Measurements from ENCODE around the gene PICALM. TPM values are rescaled to one million over a fixed set of nuclear protein-coding genes. Genes with fewer than 3 reads are reported as not detected.

Gene PICALM
- total and polyA plus RNA-seq, 4 donors, result 19.3 to 317 (median 108) TPM

DNA sequence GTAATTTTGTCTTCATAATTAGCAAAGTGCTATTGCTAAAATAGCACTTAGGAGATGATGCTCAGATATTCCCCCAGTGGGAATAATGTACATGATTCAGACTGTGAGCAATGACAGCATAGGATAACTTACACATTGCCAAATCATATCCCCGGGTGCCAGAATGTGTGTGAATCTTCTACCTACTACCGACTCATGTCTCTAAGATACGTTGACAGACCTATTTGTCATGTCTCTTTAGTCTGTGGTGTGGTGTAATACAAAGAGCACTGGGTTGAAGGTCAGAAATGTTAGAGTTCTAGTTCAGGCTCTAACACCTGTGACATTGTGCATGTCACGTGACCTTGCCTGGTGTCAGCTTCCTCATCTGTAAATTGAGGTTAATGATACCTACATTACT lies 31.0 kb upstream of the PICALM start:
- Histone ChIP-seq H3K9ac (ENCODE audit: low read depth in 1 of 2, low read length in 2 of 2) (no peak overlapping the region), H3K9me3 (ENCODE audit: control insufficient read depth in 4 of 4, low read length in 3 of 4) (no peaks in the 10 kb centered on the region), H3K27me3 (ENCODE audit: control insufficient read depth in 4 of 4, insufficient read depth in 4 of 4, low read length in 3 of 4) (no peaks in the 10 kb centered on the region), H3K4me1 (ENCODE audit: control insufficient read depth in 4 of 4, insufficient read depth in 4 of 4, low read length in 3 of 4) (peaks cover 0 to 22% (median 10%) of the 10 kb centered on the region in 4 donors), H3K36me3 (ENCODE audit: control insufficient read depth in 4 of 4, insufficient read depth in 3 of 4, low read depth in 1 of 4, low read length in 3 of 4) (no peaks in the 10 kb centered on the region), H3K4me3 (ENCODE audit: low read depth in 1 of 3, low read length in 3 of 3) (no peak overlapping the region), H3K27ac (ENCODE audit: low read depth in 1 of 2, low read length in 2 of 2) (peak overlapping the region; percentile 38 to 49)
- no peak for DNase-seq (ENCODE audit: low spot score)
- TF ChIP-seq RAD21 (IDR thresholded peaks at IDR 0.05), result peak; percentile 18 to 25
- TF ChIP-seq EGR1 (IDR thresholded peaks at IDR 0.05; ENCODE audit: low read depth in 2 of 2), result no peak
- peak in 1 of 2 donors; percentile 41 for TF ChIP-seq JUND (IDR thresholded peaks at IDR 0.05)
- TF ChIP-seq FOXA1 (IDR thresholded peaks at IDR 0.05), result no peak
- TF ChIP-seq TAF1 (conservative IDR thresholded peaks at IDR 0.05), result no peak
- peak; percentile 79 for TF ChIP-seq SP1 (IDR thresholded peaks at IDR 0.05)
- TF ChIP-seq ATF3 (IDR thresholded peaks at IDR 0.05), result no peak
- TF ChIP-seq, protein P1, sequence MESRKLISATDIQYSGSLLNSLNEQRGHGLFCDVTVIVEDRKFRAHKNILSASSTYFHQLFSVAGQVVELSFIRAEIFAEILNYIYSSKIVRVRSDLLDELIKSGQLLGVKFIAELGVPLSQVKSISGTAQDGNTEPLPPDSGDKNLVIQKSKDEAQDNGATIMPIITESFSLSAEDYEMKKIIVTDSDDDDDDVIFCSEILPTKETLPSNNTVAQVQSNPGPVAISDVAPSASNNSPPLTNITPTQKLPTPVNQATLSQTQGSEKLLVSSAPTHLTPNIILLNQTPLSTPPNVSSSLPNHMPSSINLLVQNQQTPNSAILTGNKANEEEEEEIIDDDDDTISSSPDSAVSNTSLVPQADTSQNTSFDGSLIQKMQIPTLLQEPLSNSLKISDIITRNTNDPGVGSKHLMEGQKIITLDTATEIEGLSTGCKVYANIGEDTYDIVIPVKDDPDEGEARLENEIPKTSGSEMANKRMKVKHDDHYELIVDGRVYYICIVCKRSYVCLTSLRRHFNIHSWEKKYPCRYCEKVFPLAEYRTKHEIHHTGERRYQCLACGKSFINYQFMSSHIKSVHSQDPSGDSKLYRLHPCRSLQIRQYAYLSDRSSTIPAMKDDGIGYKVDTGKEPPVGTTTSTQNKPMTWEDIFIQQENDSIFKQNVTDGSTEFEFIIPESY (IDR thresholded peaks at IDR 0.05), result peak; percentile 17
- peak; percentile 78 to 82 for TF ChIP-seq HNF4A (conservative IDR thresholded peaks at IDR 0.05)
- TF ChIP-seq REST (IDR thresholded peaks at IDR 0.05), result peak; percentile 44
- TF ChIP-seq CTCF (IDR thresholded peaks at IDR 0.05; ENCODE audit: low read depth, low read length, missing input control), result no peak
- no peak for TF ChIP-seq FOXA2 (IDR thresholded peaks at IDR 0.05)
- peak; percentile 49 for TF ChIP-seq MAX (IDR thresholded peaks at IDR 0.05)
- TF ChIP-seq RXRA (IDR thresholded peaks at IDR 0.05), result peak; percentile 84 to 87
- no peak for TF ChIP-seq GABPA (IDR thresholded peaks at IDR 0.05 in 1 of 2, conservative IDR thresholded peaks at IDR 0.05 in 1 of 2)
- peak; percentile 33 for TF ChIP-seq YY1 (IDR thresholded peaks at IDR 0.05)
- WGBS, result 38% methylated on average over 4 of the region's 4 CpGs

DNA sequence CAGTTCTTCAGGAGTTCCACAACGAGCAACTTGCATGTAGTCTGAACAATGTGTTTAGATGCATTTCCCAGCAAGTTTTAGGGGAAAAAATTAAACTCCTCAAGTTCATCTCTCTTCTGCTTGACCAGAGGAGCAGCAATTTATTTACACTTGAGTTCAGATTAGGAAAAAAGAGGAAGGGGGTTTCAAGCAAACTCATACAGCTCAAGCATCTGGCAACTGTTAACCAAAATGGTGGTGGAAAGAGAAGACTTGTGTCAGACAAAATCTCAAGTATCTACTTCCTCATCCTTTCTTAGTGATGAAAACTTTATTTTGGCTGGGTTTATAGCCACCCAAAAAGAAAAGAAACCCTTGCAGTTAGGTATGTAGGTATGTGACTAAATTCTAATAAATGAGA lies 29.1 kb upstream of the PICALM start:
- H3K27ac ChIP-seq (ENCODE audit: low read depth in 1 of 2, low read length in 2 of 2), result no peak overlapping the region
- peaks cover 0 to 22% (median 10%) of the 10 kb centered on the region in 4 donors for H3K4me1 ChIP-seq (ENCODE audit: control insufficient read depth in 4 of 4, insufficient read depth in 4 of 4, low read length in 3 of 4)
- TF ChIP-seq EGR1 (IDR thresholded peaks at IDR 0.05; ENCODE audit: low read depth in 2 of 2) (no peak), SP1 (IDR thresholded peaks at IDR 0.05) (no peak), HNF4A (conservative IDR thresholded peaks at IDR 0.05) (no peak), NR2F2 (IDR thresholded peaks at IDR 0.05) (no peak), FOXA1 (IDR thresholded peaks at IDR 0.05) (no peak), MAX (IDR thresholded peaks at IDR 0.05) (no peak), RAD21 (IDR thresholded peaks at IDR 0.05) (no peak)
- no peaks in the 10 kb centered on the region for H3K9me3 ChIP-seq (ENCODE audit: control insufficient read depth in 4 of 4, low read length in 3 of 4)
- WGBS, result 88% methylated on average over 1 of the region's 1 CpG
- no peaks in the 10 kb centered on the region for H3K27me3 ChIP-seq (ENCODE audit: control insufficient read depth in 4 of 4, insufficient read depth in 4 of 4, low read length in 3 of 4)
- H3K9ac ChIP-seq (ENCODE audit: low read depth in 1 of 2, low read length in 2 of 2), result no peak overlapping the region
- H3K4me3 ChIP-seq (ENCODE audit: low read depth in 1 of 3, low read length in 3 of 3), result no peak overlapping the region
- no peaks in the 10 kb centered on the region for H3K36me3 ChIP-seq (ENCODE audit: control insufficient read depth in 4 of 4, insufficient read depth in 3 of 4, low read depth in 1 of 4, low read length in 3 of 4)
- no peak for DNase-seq (ENCODE audit: low spot score)

Data from liver (tissue), 9 donors.